Globus pallidus (tissue), 1 donor: ENCODE results near the gene GGT1.
A peak's percentile ranks its signal among the peaks of the same experiment; 100 is the strongest.
"Not testable (repeated sequence)": the region's sequence is repeated elsewhere in the genome, so short reads cannot be mapped to it uniquely, and the experiment has no call there.

Source experiments
- DNase-seq: peaks from one replicate; pipeline ENCODE4 v3.0.0-alpha.2; 2015; ENCODE audit warnings: low spot score

GGT1 gene

DNA sequence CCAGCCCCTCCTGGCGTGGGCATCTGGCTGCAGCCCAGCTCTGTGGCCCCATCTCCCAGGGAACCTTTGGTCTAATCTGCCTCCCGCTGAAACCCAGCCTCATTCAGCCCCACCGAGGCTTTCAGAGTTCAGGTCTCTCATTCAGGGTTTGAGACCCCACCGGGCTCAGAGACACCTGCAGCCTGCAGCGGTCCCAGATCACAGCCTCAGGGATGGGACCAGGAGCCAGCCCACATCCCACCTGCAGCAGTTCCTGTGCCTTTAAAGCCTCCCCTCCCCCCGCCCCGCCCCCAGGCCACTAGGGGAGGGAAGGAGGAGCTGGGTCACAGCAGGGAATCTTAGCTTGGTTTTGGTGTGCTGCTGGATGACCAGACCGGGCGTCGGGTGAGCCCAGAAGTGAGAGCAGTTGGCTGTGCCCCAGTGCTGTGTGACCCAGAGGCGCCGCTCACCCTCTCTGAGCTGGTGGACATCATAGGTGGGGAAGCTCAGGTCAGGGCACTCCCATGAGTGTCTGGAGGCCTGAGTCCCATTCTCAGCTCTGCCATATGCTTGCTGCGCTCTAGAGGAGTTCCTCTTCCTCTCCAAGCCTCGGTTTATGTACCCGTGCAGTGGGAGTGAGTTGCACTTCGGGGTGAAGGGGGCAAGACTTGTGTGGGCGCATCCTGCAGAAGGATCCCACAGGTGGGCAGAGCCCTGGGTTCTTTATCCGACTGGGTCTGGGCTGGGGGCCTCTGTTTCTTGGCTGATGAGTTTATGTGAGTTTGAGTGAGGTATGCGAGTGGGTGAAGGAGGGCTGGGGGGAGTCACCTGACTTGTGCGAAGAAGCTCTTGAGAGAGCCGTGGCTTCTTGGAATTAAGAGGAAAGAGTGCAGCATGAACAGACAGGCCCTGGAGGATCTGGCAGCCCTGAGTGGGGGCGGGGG, at the start of gene GGT1:
Gene GGT1 (plus strand): TSS at position 347 of the 923 bp plus-strand sequence. CDS start 7,889 bp downstream, outside the sequence.
- not testable (repeated sequence) for DNase-seq

DNA sequence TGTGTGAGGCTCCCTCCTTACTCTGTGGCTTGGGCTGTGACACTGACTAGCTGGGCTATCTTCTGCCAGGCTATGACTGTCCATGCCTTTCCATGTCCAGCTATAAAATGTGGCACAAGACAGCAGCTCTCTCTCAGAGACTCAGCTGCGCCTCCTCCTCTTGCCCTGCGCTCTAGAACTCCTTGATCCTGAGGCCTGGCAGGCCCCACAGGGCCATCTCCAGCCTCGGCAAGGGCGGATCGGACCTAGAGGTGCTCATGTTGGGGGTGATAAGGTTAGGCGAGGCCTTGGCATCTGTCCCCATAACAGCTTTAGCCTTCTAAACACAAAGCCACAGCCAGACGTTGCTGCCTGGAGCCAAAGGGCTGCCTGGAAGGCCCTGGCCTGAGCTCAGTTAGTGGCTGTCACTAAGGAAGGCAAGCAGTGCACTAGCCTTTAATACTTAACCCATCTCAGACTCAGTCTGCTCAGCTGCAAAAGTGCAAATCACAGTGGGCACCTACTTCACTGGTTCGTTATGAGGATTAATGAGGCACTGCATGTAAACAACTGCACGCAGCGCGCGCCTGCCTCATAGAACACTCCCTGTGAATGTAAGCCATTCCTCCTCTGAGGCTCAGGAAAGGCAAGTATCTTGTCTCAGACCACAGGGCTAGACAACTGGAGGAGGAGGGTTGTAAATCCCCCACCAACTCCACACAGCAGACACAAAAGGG, 49.2 kb upstream of the GGT1 start:
- DNase-seq: no peak

DNA sequence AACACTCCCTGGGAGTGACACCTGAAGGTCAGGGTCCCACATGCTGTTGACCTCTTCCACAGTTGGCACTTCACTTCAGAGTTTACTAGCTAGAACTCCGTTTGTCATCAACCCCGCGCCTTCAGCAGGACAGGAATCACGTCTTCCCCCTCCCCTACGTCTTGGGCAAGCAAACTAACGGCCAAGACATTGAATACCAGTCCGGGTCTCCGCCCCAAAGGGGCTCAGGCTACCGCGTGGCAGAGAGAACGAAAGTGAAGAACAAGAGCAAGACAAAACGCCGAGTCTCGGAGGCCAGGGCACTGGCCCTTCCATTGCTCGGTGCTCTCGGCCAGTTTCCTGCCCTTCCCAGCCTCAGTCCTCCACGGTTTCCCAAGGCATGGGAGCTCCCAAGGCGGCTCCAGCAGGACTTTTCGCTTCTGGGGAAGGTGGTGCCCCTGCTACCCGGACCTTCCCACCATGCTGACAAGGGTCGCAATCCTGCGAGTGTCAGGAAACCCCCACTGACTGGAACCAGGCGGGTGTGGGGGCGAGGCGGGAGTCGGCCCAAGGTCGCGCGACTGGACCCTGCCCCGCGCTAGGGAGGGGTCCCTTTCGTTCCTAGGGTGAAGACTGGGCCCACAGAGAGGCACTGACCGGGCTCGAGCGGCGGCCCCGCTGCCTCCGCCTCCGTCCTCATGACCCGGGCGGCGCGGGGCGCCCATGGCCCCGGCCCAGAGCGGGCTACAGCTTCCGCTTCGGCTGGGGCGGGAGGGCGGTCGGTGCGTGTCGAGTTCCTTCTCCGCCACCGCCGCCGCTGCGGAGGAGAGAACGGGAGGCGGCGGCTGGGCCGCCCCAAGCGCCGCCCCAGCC, 48.5 kb upstream of the GGT1 start, which contains the start of gene GUCD1:
Gene GUCD1 (minus strand): TSS at position 826 of the 852 bp plus-strand sequence. CDS start 147 bp downstream, at position 679.
- no peak for DNase-seq

DNA sequence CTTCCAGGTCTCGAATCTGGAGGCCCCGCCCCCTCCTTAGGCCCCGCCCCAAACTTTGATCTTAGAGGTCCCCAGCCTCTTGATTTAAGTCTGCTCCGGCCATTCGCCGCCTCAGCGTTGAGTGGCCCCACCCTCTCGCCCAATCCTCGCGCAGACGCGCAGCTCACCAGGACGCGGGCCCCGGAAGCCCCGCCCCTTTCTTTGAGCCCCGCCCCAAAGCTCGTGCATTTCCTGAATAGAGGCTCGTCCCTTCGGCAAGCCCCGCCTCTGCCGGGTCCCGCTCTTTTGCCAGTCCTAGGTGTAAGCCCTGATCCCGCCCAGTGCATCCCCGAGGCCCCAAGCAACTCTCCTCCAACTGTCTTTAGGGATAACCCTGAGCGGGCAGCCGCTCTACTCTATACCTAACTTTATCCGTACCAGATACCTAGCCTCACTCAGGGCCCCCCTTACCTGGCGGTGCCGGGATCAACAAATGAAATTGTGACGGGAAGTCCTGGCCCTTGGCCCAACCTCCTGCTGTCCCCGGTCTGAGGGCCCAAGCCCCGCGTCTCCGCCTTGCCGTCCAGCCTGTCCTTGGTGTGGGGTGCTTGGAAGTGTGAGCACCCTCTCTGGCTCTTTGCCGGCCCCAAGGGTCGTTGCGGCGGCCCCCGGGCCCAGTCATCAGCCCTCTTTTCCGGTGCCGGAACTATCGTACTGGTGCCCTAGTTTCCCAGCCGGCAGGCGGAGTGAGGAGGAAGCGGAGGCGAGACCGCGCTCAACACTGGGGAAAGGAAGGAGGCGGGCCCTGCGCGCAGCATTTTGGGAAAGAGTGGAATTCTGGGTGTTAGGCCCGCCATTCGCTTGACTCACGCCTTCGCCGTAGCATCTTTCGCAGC, 47.6 kb upstream of the GGT1 start, which contains the start of gene SNRPD3:
Gene SNRPD3 (plus strand): TSS at position 835 of the 875 bp plus-strand sequence. CDS start 1,676 bp downstream, outside the sequence.
- DNase-seq: peak; percentile 99

DNA sequence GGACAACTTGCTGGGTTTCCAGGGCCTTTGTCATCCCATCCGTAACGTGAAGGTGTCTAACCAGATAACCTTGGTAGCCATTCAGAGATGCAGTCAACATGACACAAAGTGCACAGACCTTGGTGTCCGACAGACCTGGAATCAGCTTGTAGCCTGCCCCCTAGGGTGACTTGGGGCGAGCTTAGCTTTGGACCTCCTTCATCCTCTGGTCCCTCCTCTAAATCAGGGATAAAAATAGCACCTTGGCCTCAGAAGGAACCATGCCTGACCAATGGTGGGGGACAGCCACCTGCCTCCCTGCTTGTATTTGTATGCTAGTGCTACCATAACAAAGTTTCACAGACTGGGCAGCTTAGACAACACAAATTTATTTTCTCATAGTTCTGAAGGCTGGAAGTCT, 43.5 kb upstream of the GGT1 start:
- no peak for DNase-seq

DNA sequence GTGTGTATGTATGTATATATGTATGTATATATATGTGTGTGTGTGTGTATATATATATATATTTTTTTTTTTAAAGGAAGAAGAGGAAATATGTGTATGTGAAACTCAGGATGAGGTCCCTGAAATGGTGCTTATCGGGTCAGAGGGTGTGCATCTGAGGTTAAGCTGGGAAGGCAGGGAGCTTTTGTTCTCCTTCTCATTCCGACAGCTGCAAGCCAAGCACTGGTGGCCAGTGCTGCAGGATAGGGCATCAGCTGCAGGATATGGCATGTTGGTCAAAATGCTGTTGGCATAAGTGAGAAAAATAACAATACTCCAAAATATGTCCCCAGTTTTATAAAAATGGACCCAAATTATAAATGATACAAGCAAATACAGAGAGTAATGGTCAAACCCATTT, 39.7 kb upstream of the GGT1 start:
- DNase-seq: no peak

DNA sequence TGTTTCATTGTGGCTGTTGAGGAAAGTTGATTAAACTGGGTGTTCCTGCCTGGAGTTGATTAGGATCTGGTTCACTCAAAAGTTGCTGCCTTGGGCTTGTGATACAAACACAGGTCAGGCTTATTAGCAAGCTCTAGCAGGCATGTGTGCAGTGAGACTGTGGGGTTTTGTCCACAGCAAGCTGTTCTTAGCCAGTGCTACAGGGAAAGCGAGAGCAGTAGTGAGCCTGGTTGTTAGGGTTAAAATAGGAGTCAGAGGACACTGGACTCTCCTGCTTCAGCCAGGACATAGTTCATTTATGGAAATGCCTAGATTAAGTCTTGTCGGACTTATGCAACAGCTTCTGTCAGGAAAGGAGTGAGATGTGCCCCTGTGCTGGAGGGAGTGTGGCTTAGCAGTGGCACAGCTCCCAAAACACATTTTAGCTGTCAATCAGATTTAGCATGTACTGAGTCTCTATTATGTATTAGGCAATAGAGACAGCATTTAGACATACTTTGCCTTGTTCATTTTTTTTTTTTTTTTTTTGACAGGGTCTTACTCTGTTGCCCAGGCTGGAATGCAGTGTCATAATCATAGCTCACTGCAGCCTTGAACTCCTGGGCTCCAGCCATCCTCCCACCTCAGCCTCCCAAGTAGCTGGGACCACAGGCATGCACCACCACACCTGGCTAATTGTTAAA, 38.5 kb upstream of the GGT1 start:
- DNase-seq: no peak

DNA sequence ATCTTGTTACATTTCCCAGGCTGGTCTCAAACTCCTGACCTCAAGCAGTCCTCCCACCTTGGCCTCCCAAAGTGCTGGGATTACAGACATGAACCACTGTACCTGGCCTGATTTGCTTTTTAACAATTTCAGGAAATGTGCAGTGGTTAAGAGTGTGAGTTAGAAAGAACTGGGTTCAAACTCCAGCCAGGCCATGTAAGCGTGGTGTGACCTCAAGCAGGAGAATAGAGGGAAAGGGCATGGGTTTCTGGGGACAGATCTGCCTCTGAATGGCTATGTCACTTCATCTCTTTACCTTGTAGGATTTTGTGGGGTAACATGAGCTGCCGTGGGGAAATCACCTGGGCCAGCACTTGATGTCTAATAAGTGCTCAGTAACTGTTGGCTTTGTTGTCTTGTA, 37.9 kb upstream of the GGT1 start:
- no peak for DNase-seq

DNA sequence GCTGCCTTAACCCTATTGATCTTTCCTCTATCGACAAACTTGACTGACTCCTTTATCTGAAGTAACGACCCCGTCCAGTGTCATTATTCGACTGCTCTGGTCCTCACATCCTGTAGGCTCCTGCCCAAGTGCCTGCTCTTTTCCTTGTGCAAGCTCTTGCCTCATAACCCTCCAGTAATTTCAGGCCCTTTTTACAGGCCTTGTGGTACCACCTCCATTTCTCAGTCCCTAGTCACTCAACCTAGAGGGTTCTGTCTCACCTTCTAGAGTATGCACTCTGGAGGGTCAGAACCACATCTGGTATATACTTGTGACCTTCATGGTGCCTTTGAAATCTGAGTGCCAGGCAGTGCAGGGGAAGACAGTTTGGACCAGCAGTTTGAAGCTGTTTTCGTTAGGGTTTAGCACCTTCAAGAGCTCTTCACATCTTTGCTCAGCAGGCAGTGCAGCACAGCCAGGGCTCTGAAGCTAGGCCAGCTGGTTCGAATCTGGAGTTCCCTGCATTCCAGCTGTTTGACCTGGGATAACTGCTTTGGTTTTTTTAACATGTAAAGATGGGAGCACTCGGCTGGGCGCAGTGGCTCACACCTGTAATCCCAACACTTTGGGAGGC, 36.0 kb upstream of the GGT1 start:
- DNase-seq: no peak

DNA sequence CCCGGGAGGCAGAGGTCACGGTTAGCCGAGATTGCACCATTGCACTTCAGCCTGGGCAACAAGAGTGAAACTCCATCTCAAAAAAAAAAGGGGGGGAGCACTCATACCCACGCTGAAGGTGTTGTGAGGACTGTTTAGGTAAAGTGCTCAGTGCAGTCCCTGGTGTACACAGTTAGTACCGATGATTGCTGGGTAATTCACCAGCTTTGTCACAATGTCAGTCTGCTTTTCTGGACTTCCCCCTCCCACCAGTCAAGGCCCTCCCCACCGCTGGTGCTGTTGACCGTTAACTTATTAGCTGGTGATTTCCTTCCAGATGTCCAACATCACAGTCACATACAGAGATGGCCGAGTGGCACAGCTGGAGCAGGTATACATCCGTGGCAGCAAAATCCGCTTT, 35.3 kb upstream of the GGT1 start:
- no peak for DNase-seq

DNA sequence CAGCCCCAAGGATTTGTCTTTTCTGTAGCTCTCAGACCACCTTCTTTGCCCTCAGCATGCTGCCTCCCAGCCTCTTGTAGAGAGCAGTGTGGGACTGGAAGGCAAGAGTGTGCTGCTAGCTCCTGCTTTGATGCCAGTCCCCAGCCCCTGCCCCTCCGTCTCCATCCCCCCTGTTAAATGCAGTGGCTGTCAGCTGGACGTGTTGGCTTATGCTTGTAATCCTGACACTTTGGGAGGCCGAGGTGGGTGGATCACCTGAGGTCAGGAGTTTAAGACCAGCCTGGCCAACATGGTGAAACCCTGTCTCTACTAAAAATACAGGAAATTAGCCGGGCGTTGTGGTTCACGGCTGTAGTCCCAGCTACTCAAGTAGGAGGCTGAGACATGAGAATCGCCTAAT, 31.7 kb upstream of the GGT1 start:
- no peak for DNase-seq

DNA sequence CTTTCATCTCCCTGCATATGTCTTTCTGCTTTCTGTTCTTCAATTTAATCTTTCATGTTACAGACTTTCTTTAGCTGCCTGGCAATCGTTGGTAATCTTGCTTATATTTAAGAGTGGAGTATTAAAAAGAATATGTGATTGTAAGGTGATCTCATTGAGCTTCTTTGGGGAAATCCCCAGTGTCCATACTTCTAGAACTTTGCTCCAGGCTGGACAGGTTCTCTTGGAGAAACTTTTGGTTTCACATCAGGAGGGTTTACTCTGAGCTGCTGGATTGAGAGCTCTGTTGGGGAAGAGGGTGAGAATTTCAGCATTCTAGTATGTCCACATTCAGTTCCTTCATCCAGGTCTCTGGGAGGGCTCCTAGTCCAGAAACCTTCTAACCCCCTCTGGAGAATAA, 26.2 kb upstream of the GGT1 start:
- no peak for DNase-seq

DNA sequence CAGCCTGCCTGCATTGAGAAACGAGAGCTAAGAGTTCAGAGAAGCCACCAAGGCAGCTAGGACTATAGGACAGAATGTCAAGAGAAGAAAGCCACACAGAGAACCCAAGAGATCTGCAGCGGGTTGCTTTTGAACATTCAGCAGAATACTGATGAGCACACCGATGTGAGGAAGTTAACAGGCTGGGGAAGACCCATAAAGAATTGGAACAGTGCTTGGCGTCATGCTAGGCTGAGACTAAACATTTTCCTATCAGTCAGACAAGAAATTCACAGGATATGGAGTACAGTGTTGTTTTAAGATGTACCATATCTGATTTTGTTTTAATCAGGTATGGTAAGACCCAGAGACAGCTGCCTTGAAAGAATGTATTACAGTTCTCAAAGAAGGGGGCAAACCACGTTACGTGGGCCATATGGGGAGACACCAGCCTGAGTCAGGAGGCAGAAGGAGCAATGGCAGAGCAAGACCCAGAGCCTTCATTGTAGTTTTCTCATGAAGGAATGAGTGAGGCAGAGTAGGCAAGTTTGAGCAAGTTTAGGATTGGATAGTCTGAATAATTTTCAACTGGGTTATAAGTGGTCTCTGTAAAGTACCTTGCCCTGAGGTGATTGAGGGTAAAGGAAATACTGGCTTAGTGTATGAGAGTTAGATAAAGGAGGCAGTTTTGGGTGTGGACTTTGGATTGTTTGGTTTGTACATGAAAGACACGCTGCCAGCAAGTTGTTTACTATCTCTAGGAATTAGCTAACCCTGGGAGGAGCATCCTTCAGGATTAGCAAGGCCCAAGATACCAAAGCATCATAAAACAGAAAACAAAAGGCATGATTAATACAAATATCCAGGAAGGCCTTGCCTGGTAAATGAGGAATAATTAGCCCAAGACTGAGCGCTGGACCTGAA, 24.4 kb upstream of the GGT1 start:
- DNase-seq: no peak

DNA sequence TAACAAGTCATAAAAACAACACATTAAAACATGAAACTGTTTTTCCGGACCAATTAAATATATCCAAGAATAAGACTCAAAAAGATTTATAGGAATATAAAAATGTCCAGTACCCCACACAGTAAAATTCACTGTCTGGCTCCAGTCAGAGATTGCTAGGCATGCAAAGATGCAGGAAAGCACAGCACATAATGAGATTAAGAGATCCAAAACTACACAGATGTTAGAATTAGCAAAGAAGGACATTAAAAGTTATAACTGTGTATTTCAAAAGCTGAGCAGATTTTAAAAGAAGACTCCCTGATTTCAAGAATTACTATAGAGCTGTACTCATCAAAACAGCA, 23.8 kb upstream of the GGT1 start:
- no peak for DNase-seq

DNA sequence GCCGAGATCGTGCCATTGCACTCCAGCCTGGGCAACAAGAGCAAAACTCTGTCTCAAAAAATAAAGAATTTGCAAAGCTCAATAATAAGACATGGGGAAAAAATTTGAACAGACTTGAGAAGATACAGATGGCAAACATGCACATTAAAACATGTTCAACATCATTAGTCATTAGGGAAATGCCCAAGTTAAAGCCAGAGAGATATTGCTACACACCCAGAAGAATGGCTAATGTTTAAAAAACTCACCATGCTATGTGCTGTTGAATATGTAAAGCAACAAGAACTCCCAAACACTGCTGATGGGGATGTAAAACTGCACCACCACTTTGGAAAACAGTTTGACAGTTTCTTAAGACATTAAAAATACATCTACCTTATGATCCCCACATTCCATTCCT, 22.7 kb upstream of the GGT1 start:
- DNase-seq: no peak

DNA sequence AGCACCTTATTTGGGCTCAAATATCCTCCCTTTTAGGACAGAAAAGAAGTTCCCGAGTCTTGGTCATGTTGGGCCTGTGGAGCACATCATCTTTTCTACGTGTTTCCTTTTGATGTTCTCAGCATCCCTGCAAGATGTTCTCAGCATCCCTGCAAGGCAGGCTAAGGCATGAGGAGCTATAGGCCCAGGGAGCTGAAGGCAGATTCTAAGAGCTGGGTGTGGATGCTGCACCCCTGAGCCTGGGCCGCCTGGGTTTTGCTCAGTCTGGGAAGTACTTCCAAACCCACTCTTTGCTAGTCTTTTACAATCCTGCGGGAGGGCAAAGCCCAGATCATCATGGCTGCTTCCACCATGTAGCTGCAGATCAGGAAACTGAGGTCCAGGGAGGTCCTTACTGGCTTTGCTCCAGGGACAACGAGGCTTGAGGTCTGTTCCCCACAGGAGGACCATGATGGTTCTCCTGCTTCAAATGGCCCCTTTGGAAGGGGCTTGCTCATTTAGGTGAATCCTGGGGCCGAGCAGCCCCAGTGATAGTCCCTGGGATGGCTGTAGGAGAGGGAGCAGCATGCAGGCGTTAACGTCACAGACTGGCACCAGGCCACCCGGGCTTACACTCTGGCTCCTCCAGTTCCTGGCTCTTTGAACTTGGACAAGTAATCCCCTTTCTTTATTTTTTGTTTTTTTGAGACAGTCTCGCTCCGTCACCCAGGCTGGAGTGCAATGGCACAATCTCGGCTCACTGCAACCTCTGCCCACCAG, 20.8 kb upstream of the GGT1 start:
- no peak for DNase-seq

DNA sequence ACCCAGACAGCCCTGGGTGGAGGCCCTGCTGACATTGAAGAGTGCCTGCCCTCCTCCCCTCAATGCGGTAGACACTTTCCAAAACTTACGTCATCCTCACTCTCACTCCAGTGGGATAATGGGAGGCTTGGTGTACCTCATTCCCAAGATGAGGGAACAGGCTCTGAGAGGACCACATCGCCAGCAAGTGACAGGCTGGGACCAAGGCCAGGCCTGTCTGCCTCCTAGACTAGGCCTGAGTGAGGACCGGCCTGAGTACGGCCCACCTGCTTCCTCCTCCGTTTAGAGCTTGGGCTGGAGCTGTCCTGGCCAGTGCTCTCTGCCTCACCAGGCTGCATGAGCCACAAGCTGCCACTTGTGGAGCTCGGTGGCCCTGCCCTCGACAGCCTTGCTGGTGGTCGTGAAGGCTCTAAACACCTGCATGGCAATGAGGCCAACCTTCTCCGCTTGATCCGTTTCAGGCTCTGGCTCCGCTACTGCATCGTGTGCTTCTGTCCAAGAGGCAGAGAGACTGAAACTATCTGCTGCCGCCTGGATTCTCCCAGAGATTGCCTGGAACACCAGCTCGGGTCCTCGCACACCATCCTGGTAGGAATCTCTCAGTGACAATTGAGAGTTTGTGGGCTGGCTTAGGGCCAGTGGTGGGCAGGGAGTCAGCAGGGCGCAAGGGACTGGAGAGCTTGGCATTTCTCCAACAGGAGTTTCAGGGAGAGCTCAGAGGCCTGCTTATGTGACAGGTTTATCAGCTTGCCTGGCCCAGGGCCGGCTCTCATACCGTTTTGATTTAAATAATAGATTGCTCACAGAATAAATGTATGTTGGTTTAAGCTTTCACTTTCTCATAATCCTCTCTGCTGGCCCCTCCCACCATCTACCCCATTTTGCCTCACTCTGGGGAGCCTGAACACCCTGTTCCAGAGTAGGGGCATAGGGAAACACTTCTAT, 19.5 kb upstream of the GGT1 start:
- no peak for DNase-seq
